ENCODE measurements around the gene NKX6-2. TPM values are rescaled to one million over a fixed set of nuclear protein-coding genes. Genes with fewer than 3 reads are reported as not detected.

Gene NKX6-2
- total and polyA plus RNA-seq, 4 donors: 0.07 to 7.1 TPM; not detected in 2

DNA sequence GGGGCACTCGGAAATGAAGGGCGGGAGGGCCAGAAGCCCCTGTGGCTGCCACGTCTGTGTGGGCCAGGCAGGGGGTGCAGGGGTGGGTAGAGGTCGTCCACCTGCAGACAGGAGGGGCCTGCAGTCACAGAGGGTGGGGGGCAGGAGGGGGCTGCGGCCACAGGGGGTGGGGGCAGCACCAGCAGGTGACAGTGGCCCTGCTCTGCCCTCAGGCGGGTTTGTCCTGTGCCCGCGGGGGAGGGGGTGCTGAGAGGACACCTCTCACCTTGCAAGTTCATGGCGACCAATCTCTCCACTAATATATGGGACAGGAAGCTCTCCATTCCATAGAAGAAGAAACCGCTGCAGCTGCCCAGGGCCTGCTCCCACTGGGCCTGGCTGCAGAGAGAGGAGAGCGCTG, 26.6 kb upstream of the NKX6-2 start:
- peaks cover 0 to 4% (median 0%) of the 10 kb centered on the region in 4 donors for H3K27me3 ChIP-seq (ENCODE audit: control insufficient read depth in 4 of 4, insufficient read depth in 4 of 4, low read length in 3 of 4)
- H3K36me3 ChIP-seq (ENCODE audit: control insufficient read depth in 4 of 4, insufficient read depth in 3 of 4, low read depth in 1 of 4, low read length in 3 of 4): no peaks in the 10 kb centered on the region
- H3K9ac ChIP-seq (ENCODE audit: low read depth in 1 of 2, low read length in 2 of 2): no peak overlapping the region
- H3K9me3 ChIP-seq (ENCODE audit: control insufficient read depth in 4 of 4, low read length in 3 of 4): no peaks in the 10 kb centered on the region
- no peaks in the 10 kb centered on the region for H3K4me1 ChIP-seq (ENCODE audit: control insufficient read depth in 4 of 4, insufficient read depth in 4 of 4, low read length in 3 of 4)
- H3K27ac ChIP-seq (ENCODE audit: low read depth in 1 of 2, low read length in 2 of 2): no peak overlapping the region
- no peak for DNase-seq (ENCODE audit: low spot score)
- WGBS: 76% methylated on average over 11 of the region's 11 CpGs
- no peak overlapping the region for H3K4me3 ChIP-seq (ENCODE audit: low read depth in 1 of 3, low read length in 3 of 3)
- no peak for TF ChIP-seq EGR1 (IDR thresholded peaks at IDR 0.05; ENCODE audit: low read depth in 2 of 2)
- TF ChIP-seq, protein P1, sequence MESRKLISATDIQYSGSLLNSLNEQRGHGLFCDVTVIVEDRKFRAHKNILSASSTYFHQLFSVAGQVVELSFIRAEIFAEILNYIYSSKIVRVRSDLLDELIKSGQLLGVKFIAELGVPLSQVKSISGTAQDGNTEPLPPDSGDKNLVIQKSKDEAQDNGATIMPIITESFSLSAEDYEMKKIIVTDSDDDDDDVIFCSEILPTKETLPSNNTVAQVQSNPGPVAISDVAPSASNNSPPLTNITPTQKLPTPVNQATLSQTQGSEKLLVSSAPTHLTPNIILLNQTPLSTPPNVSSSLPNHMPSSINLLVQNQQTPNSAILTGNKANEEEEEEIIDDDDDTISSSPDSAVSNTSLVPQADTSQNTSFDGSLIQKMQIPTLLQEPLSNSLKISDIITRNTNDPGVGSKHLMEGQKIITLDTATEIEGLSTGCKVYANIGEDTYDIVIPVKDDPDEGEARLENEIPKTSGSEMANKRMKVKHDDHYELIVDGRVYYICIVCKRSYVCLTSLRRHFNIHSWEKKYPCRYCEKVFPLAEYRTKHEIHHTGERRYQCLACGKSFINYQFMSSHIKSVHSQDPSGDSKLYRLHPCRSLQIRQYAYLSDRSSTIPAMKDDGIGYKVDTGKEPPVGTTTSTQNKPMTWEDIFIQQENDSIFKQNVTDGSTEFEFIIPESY (IDR thresholded peaks at IDR 0.05): no peak
- no peak for TF ChIP-seq RXRA (IDR thresholded peaks at IDR 0.05)
- TF ChIP-seq ATF3 (IDR thresholded peaks at IDR 0.05): no peak
- no peak for TF ChIP-seq SP1 (IDR thresholded peaks at IDR 0.05)

- Histone ChIP-seq H3K36me3 (ENCODE audit: control insufficient read depth in 4 of 4, insufficient read depth in 3 of 4, low read depth in 1 of 4, low read length in 3 of 4) (no peaks in the 10 kb centered on the region), H3K4me1 (ENCODE audit: control insufficient read depth in 4 of 4, insufficient read depth in 4 of 4, low read length in 3 of 4) (no peaks in the 10 kb centered on the region), H3K4me3 (ENCODE audit: low read depth in 1 of 3, low read length in 3 of 3) (no peak overlapping the region), H3K27ac (ENCODE audit: low read depth in 1 of 2, low read length in 2 of 2) (no peak overlapping the region), H3K27me3 (ENCODE audit: control insufficient read depth in 4 of 4, insufficient read depth in 4 of 4, low read length in 3 of 4) (peaks cover 0 to 4% (median 0%) of the 10 kb centered on the region in 4 donors), H3K9me3 (ENCODE audit: control insufficient read depth in 4 of 4, low read length in 3 of 4) (no peaks in the 10 kb centered on the region), H3K9ac (ENCODE audit: low read depth in 1 of 2, low read length in 2 of 2) (no peak overlapping the region)
- TF ChIP-seq HNF4G (IDR thresholded peaks at IDR 0.05) (no peak), JUND (IDR thresholded peaks at IDR 0.05) (no peak), TAF1 (conservative IDR thresholded peaks at IDR 0.05) (no peak), EGR1 (IDR thresholded peaks at IDR 0.05; ENCODE audit: low read depth in 2 of 2) (no peak), FOXA1 (IDR thresholded peaks at IDR 0.05) (no peak), YY1 (IDR thresholded peaks at IDR 0.05) (no peak), SP1 (IDR thresholded peaks at IDR 0.05) (no peak), RXRA (IDR thresholded peaks at IDR 0.05) (no peak), MAX (IDR thresholded peaks at IDR 0.05) (no peak), ATF3 (IDR thresholded peaks at IDR 0.05) (no peak), FOXA2 (IDR thresholded peaks at IDR 0.05) (no peak), CTCF (IDR thresholded peaks at IDR 0.05; ENCODE audit: low read depth, low read length, missing input control) (no peak), RAD21 (IDR thresholded peaks at IDR 0.05) (no peak)
- TF ChIP-seq, protein P1 (IDR thresholded peaks at IDR 0.05): no peak
- WGBS: 86% methylated on average over 26 of the region's 26 CpGs
- no peak for DNase-seq (ENCODE audit: low spot score)
Measured at GRCh38 chr10:132811891-132812481, 26.0 kb upstream of the NKX6-2 start.
